HepG2 (cell line): Measurements from ENCODE around the gene B3GNT5. TPM values are rescaled to one million over a fixed set of nuclear protein-coding genes. Genes with fewer than 3 reads are reported as not detected.

Experiments used
- ATF7-NPFF ChIP-seq: sonication (generic); formaldehyde crosslinking; IDR thresholded peaks from 2 replicates; pipeline ENCODE4 v1.8.1; 2023; ENCODE audit warnings: mild to moderate bottlenecking, low read depth, missing genetic modification reagents, moderate library complexity
- GTF3A ChIP-seq: sonication (generic); formaldehyde crosslinking; conservative IDR thresholded peaks from 2 replicates; pipeline ENCODE4 v1.4.0; 2020; ENCODE audit warnings: mild to moderate bottlenecking, missing genetic modification reagents
- HDAC6 ChIP-seq: fragments of 200-600 bp; sonication (generic); IDR thresholded peaks from 2 replicates; pipeline ENCODE4 v1.7.0; 2017; ENCODE audit warnings: mild to moderate bottlenecking, antibody characterized with exemption, low read length, low read depth
- HOXA7 ChIP-seq: sonication (generic); formaldehyde crosslinking; IDR thresholded peaks from 2 replicates; pipeline ENCODE4 v1.8.1; 2022; ENCODE audit warnings: mild to moderate bottlenecking, missing genetic modification reagents, moderate library complexity
- NCOR1 ChIP-seq: fragments of 200-600 bp; sonication (generic); IDR thresholded peaks from 2 replicates; pipeline ENCODE4 v1.7.0; 2017; ENCODE audit warnings: antibody characterized with exemption, low read length, borderline replicate concordance
- NFYB ChIP-seq: sonication (generic); formaldehyde crosslinking; IDR thresholded peaks from 2 replicates; pipeline ENCODE4 v1.4.0; 2020; ENCODE audit warnings: missing genetic modification reagents
- NONO ChIP-seq, 2 experiments: fragments of 450-650 bp in 1 of 2; sonication (generic) in 1 of 2; formaldehyde crosslinking in 1 of 2; IDR thresholded peaks in 1 of 2; conservative IDR thresholded peaks in 1 of 2; 2 replicates each; pipeline versions ENCODE4 v1.6.1 to v1.8.0; 2017 to 2022; ENCODE audit warnings: mild to moderate bottlenecking in 1 of 2, missing genetic modification reagents in 1 of 2, moderate library complexity in 1 of 2
- PLRG1 ChIP-seq: fragments of 450-650 bp; conservative IDR thresholded peaks from 2 replicates; pipeline ENCODE4 v1.6.1; 2016
- ZBTB49 ChIP-seq: sonication (generic); formaldehyde crosslinking; IDR thresholded peaks from 2 replicates; pipeline ENCODE4 v1.4.0; 2020; ENCODE audit warnings: missing genetic modification reagents, borderline replicate concordance
- ZC3H13 ChIP-seq: sonication (generic); formaldehyde crosslinking; IDR thresholded peaks from 2 replicates; pipeline ENCODE4 v1.8.1; 2023; ENCODE audit warnings: mild to moderate bottlenecking, missing genetic modification reagents, moderate library complexity
- ZFP36L1 ChIP-seq: sonication (generic); formaldehyde crosslinking; IDR thresholded peaks from 2 replicates; pipeline ENCODE4 v1.8.0; 2022; ENCODE audit warnings: mild to moderate bottlenecking, missing genetic modification reagents, moderate library complexity
- ZNF432 ChIP-seq: sonication (generic); formaldehyde crosslinking; IDR thresholded peaks from 2 replicates; pipeline ENCODE4 v1.5.0; 2020; ENCODE audit warnings: missing genetic modification reagents, mild to moderate bottlenecking, borderline replicate concordance
- ZNF550 ChIP-seq: sonication (generic); formaldehyde crosslinking; IDR thresholded peaks from 2 replicates; pipeline ENCODE4 v1.4.0; 2020; ENCODE audit warnings: mild to moderate bottlenecking, missing genetic modification reagents, borderline replicate concordance
- ZNF567 ChIP-seq: sonication (generic); formaldehyde crosslinking; IDR thresholded peaks from 2 replicates; pipeline ENCODE4 v1.8.1; 2023; ENCODE audit warnings: mild to moderate bottlenecking, missing genetic modification reagents, borderline replicate concordance
- ZNF747 ChIP-seq: sonication (generic); formaldehyde crosslinking; IDR thresholded peaks from 2 replicates; pipeline ENCODE4 v1.8.1; 2023; ENCODE audit warnings: missing genetic modification reagents, mild to moderate bottlenecking, borderline replicate concordance
- ZNF749 ChIP-seq: sonication (generic); formaldehyde crosslinking; IDR thresholded peaks from 2 replicates; pipeline ENCODE4 v1.8.0; 2022; ENCODE audit warnings: mild to moderate bottlenecking, missing genetic modification reagents, moderate library complexity, borderline replicate concordance
- polyA plus RNA-seq, 8 experiments: library from polyadenylated mRNA; depleted of rRNA in 3 of 8; stranded (reverse) in 7 of 8; unstranded in 1 of 8; fragments of >200 nt; fragmentation: Illumina TruSeq in 4 of 8; extraction: Trizol in 4 of 8; gene quantifications; 2 replicates each; pipeline versions ENCODE4 v1.2.1 to v1.2.3, GENCODE V29; 2011 to 2016; ENCODE audit warnings: low read depth in 4 of 8, missing spikeins in 1 of 8, mixed read lengths in 1 of 8; ENCODE audit not compliant: insufficient read depth in 1 of 8
- total RNA-seq, 5 experiments: library from RNA; depleted of rRNA; stranded (reverse); fragments of >200 nt; fragmentation: Illumina TruSeq; extraction: Trizol; gene quantifications; 2 replicates each; pipeline ENCODE4 v1.2.3, GENCODE V29; 2016; ENCODE audit warnings: low read depth in 1 of 5
- TF ChIP-seq, protein P1 (sequence below): sonication (generic); formaldehyde crosslinking; IDR thresholded peaks from 2 replicates; pipeline ENCODE4 v1.4.0; 2020; ENCODE audit warnings: missing genetic modification reagents
- TF ChIP-seq, protein P2 (sequence below): sonication (generic); formaldehyde crosslinking; IDR thresholded peaks from 2 replicates; pipeline ENCODE4 v1.4.0; 2020; ENCODE audit warnings: missing genetic modification reagents, borderline replicate concordance
- TF ChIP-seq, protein P3 (sequence below): sonication (generic); formaldehyde crosslinking; IDR thresholded peaks from 2 replicates; pipeline ENCODE4 v1.4.0; 2020; ENCODE audit warnings: mild to moderate bottlenecking, missing genetic modification reagents

B3GNT5 gene
- total and polyA plus RNA-seq, 2 of the 13 experiments (the other 11 are each of a cell fraction or from before 2014, with no cell fraction given) = not detected

DNA sequence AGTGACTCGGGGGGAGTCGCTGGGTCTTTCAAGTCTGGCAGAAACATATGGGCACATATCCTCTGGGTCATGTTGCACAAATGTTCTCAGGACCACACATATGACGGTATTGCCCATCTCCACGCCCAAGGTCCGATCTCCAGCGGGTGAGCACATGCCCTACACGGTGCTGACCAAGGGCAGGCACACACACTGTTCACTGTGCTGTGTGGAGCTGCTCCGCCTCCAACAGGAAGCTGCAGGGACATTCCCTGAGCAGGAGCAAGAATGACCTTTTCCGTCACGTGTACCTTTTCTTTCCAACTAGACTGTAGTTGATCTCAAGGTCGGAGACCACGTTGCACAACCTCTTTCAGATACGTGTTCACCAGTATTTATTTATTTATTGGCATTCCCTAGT, 41.7 kb upstream of the B3GNT5 start (continued):
- TF ChIP-seq, protein P1, sequence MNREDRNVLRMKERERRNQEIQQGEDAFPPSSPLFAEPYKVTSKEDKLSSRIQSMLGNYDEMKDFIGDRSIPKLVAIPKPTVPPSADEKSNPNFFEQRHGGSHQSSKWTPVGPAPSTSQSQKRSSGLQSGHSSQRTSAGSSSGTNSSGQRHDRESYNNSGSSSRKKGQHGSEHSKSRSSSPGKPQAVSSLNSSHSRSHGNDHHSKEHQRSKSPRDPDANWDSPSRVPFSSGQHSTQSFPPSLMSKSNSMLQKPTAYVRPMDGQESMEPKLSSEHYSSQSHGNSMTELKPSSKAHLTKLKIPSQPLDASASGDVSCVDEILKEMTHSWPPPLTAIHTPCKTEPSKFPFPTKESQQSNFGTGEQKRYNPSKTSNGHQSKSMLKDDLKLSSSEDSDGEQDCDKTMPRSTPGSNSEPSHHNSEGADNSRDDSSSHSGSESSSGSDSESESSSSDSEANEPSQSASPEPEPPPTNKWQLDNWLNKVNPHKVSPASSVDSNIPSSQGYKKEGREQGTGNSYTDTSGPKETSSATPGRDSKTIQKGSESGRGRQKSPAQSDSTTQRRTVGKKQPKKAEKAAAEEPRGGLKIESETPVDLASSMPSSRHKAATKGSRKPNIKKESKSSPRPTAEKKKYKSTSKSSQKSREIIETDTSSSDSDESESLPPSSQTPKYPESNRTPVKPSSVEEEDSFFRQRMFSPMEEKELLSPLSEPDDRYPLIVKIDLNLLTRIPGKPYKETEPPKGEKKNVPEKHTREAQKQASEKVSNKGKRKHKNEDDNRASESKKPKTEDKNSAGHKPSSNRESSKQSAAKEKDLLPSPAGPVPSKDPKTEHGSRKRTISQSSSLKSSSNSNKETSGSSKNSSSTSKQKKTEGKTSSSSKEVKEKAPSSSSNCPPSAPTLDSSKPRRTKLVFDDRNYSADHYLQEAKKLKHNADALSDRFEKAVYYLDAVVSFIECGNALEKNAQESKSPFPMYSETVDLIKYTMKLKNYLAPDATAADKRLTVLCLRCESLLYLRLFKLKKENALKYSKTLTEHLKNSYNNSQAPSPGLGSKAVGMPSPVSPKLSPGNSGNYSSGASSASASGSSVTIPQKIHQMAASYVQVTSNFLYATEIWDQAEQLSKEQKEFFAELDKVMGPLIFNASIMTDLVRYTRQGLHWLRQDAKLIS (CRISPR knock-in tag) = no peak
- TF ChIP-seq ZC3H13 (CRISPR knock-in tag) (no peak), PLRG1 (no peak), HDAC6 (no peak), ATF7-NPFF (no peak), GTF3A (CRISPR knock-in tag) (no peak), NCOR1 (no peak; the same call in 1 of the 2 replicates), NFYB (no peak), ZNF749 (CRISPR knock-in tag) (no peak), ZNF747 (CRISPR knock-in tag) (no peak), ZFP36L1 (CRISPR knock-in tag) (no peak), ZNF550 (no peak), ZNF567 (CRISPR knock-in tag) (no peak), ZBTB49 (no peak), NONO (IDR thresholded peaks at IDR 0.05) (no peak), NONO (CRISPR knock-in tag; conservative IDR thresholded peaks at IDR 0.05) (peak; percentile 50; the same call in 1 of the 2 replicates), HOXA7 (CRISPR knock-in tag) (no peak), ZNF432 (CRISPR knock-in tag) (no peak)
- TF ChIP-seq, protein P2, sequence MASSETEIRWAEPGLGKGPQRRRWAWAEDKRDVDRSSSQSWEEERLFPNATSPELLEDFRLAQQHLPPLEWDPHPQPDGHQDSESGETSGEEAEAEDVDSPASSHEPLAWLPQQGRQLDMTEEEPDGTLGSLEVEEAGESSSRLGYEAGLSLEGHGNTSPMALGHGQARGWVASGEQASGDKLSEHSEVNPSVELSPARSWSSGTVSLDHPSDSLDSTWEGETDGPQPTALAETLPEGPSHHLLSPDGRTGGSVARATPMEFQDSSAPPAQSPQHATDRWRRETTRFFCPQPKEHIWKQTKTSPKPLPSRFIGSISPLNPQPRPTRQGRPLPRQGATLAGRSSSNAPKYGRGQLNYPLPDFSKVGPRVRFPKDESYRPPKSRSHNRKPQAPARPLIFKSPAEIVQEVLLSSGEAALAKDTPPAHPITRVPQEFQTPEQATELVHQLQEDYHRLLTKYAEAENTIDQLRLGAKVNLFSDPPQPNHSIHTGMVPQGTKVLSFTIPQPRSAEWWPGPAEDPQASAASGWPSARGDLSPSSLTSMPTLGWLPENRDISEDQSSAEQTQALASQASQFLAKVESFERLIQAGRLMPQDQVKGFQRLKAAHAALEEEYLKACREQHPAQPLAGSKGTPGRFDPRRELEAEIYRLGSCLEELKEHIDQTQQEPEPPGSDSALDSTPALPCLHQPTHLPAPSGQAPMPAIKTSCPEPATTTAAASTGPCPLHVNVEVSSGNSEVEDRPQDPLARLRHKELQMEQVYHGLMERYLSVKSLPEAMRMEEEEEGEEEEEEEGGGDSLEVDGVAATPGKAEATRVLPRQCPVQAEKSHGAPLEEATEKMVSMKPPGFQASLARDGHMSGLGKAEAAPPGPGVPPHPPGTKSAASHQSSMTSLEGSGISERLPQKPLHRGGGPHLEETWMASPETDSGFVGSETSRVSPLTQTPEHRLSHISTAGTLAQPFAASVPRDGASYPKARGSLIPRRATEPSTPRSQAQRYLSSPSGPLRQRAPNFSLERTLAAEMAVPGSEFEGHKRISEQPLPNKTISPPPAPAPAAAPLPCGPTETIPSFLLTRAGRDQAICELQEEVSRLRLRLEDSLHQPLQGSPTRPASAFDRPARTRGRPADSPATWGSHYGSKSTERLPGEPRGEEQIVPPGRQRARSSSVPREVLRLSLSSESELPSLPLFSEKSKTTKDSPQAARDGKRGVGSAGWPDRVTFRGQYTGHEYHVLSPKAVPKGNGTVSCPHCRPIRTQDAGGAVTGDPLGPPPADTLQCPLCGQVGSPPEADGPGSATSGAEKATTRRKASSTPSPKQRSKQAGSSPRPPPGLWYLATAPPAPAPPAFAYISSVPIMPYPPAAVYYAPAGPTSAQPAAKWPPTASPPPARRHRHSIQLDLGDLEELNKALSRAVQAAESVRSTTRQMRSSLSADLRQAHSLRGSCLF (CRISPR knock-in tag) = no peak
- TF ChIP-seq, protein P3, sequence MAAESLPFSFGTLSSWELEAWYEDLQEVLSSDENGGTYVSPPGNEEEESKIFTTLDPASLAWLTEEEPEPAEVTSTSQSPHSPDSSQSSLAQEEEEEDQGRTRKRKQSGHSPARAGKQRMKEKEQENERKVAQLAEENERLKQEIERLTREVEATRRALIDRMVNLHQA (CRISPR knock-in tag) = no peak
